NCI-H2107 treated with DMSO at 0.1 percent for 48 hours (cell line): ENCODE data around the gene CTTNBP2.
"Not testable (repeated sequence)": the region's sequence is repeated elsewhere in the genome, so short reads cannot be mapped to it uniquely, and the experiment has no call there.

Experiments
- DNase-seq: peaks from one replicate; lab custom pipeline; 2025; ENCODE audit not compliant: unreplicated experiment; lab: John Stamatoyannopoulos, UW

CTTNBP2 gene

DNA sequence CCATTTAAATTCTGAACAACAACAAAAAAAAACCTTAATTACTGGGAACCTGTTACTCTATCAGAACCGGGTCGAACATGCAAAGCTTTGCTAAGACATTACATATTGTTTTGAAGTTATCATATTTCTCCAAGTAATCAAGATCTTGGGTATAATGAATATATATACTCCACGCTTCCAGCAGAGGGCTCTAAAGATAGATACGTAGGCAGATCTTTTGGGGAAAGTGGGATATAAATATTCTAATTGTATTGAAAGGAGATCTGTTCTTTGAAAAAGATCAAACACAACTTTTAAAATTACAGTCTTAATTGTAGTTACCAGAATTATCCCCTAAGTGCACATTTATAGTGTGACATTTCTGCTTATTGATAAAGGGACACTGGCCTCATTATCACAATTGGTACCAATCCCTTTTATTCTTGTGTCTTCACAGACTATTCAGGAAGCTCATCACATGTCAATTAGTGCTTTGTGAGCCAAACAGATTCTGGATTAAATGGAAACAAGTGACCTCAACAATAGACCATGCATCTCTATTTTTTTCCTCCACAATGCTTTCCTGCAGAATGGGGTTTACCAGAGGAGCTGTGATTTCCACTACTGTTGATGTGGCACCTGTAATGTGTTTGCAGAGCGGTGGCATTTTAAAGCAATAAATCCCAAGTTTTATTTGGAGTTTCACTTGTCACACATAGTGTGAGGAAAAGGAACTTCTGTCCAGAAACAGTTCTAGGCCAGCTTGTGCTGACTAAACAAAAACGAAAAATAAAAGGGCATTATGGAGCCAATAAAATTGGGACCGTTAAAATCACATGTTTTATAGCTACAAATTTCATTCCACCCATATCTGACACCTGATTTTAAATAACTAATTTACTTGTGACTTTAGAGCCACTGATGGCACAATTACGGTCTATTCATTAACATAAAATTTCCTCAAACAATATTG, 122.4 kb downstream of the CTTNBP2 start:
- no peak for DNase-seq

DNA sequence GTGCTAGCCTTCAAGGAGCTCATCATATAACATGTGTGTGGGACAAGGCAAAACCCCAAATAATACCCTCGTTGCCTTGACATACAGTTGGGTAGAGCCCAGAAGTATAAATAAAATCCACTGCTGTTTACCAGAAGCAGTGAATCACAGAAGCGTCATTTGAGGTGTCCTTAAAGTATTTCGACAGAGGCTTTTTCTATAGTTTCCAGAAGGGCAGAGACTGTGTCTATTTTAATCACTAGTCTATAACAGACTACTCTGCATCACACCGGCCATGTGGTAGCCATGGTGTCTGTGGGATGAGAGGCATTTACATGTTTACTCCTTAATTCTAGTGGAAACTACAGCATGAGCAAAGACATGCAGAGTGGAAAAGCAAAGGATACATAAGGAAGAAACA, 131.3 kb downstream of the CTTNBP2 start:
- DNase-seq: no peak

DNA sequence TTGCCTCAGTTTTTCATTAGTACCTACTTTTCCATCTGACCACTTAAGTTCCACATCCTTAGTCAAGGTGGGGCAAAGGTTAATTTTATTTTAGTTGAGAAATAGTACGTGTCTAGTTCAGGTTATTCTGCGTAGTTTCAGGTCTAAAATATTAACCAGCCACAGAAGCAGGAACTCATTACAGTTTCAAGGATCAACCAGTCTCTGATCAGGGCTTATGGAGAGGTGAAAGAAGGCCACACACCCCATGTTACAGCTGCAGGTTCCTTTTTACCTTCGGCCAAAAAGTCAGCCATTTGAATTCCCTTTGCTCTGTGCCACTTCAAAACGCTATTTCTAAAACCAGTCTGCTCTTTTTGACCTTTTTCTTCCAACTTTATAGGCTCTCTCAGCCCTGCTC, 134.2 kb downstream of the CTTNBP2 start:
- no peak for DNase-seq

DNA sequence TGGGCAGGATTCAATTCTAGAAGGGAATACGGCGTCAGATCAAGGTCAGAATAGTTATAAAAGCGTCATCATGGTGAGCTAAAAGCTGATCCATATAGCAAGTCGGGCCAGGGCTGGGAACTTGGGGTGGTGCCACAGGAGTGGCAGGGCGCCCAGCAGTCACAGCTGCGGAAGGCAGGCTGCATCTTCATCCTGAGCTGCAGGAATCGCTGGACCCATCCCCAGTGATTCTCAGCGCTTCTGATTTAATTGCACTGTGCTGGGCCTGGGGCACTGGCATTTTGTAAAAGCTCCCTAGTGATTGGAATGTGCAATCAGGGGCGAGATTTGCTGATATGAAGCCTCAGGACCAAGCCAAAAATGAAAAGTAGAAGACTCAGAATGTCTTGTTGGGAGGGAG, 135.3 kb downstream of the CTTNBP2 start:
- no peak for DNase-seq

DNA sequence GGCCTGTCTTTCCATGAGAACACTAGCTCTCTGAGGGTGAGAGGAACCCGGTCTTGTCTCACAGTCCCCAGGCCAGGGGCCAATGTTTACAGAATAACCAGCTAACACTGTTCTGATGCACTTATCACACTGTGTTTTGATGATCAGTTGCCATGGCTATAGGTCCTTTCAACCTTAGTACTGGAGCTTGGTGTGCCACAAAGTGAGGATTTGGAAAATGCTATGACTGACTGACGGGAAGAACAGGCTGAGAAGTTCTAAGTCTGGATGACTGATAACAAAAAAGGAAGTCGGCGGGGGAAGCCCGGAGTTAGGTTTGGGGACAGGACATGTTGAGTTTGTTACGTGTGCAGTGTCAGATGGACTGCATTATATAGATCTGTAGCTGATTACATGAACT, 141.8 kb downstream of the CTTNBP2 start:
- no peak for DNase-seq

DNA sequence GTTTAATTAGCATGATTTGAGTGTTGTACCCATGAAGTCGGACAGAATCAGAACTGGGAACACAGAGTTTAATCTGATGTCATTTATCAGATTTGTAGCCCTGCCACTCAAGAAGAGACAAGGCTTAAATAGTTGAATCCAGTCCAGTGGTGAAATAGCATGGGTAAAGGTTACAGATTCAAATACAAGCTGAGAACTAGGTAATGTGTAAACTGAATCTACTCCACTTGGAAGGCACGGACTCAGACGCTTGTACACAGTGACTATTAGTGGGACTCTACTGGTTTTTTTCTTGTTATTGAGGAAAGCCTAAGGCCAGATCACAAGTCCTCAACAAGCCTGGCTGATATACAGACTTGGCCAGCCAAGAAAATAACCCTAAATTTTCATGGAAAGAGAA, 142.9 kb downstream of the CTTNBP2 start:
- DNase-seq: no peak

DNA sequence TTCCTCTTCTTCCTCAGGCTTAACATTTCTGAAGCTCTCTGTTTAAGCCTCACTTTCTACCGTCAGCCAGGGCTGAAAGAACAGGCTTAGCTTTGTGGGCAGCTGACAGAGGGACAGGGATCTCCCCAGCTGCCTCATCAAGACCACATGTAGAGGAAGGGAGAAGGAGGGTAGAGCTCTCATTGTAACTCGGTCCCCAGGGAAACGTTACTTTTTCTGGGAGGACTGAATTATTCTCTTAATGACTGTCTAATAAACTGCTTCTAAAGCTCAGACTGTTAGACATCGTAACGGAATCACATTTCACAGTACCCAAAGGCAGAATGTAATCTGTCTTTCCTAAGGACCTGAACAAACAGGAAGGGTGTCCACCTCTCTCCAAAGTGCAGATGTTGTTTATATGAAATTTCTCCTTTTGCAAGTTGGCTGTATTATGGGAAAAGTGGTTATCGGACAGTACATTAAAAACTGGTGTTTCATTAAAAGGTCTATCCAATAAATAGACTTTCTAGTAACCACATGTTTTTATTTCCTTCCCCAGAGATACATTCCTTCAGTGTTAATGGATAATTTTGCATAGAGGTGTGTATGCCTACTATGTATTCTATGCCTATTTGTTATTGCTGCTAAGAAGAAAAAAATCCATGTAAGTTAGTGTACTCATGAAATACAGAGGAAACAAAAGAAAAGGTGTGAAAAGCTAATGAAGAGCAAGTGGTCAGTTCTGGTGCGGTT, 144.2 kb downstream of the CTTNBP2 start:
- DNase-seq: no peak

DNA sequence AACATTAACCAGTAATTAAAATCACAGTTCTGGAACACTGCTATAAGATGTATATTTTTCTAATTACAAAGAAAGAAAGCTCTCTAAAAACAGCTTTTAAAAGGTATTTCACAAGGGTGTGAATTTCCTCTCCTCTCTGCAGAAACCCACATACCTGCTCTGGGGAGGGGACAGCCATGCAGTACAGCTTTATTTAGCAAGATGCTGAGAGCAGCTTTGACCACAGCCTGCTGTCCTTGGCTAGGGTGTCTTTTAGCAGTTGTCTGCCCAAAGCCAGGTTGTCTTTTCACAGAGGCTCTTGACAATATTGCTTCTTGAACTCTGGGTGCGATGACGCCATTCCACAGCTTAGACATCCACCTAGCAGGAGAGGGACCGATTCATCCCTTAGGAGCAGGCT, 148.3 kb downstream of the CTTNBP2 start:
- no peak for DNase-seq

DNA sequence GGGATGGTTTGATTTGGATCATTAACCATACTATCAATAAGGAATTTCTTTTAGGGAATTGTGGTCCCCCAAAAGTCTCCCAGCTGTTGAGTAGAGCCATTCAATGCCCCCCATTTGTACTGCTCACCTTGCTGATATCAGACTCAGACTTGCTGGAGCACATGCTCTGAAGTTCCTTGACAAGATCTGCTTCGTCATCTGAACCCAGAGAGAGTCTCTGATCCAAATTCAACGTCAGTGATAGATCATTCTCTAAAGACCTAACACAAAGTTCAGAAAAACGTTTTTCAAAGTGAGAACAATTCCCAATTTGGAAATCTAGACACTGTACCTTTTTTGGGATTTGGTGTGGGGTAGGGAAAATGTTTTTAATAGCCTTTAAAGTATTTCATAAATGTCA, 153.9 kb downstream of the CTTNBP2 start:
- no peak for DNase-seq

DNA sequence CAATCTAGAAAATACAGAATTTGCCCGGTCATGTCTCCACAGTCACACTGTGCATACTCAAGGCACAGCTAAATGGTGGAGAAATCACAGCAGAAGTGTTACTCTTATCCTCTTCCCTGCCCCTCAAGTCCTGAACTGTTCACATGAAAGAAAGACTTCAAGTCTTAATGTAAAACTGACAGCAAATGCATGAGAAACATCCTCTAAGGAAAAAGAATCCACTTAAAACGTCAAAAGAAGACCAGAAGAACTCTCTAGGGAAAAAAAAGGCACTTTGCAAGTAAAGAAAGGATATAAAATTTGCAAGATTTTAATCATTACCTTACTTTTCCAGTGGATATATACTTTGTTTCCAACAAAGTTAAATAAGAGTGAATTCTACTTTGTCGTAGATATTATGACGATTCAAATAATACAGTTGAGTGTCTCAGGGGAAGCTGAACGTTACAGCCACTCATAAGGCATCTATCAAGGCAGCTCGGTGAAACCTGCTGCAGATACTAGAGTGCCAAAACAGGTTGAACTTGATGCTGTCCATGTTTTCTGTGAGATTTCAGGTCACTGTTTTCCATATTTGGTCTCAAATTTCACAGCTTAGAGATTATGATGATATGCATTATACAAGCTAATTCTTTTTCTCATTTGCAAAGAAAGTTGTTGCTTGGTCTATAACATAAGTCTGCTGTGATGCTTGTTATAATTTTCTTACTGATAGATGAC, 155.0 kb downstream of the CTTNBP2 start:
- DNase-seq: no peak

DNA sequence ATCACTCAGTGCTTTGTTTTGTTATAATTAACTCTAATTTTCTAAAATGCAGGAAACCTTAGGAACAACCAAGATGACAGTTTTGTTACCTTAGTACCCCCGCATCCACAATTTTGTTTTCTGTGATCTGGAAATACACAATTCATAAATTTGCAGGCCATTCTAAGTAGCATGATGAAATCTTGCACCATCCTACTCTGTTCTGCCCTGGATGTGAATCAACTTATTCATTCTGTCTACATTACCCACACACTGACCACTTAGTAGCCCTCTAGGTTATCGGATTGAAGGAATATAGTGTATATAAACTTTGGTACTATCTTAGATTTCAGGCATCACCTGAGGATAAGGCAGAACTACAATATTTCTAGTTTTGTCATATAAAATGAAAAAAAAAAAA, 155.9 kb downstream of the CTTNBP2 start:
- no peak for DNase-seq

DNA sequence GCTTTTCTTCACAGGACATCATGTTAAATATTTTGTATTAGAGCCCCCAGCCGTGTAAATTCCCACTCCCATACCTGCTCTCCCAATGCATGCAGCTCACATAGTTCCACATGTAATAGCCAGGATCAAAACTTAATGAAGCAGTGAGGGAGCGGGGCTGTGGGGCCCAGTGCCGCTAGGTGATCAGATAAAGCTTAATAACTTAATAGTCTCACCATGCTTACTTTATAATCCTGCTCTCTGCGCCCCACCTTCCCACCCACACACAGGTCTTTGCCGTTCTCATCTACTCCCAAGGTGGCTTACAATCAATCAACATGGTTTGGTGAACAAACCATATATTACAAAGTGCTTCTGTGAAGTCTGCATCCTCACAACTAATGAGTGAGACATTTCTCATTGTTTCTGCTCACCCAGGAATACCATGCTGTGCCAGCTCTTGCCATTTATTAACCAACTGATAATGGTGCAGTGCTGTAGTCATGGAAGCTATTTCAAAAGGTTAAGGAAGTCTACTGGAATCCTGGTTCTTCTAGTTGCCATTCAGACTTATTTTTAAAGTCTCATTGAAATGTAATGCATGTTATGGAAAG, 156.4 kb downstream of the CTTNBP2 start:
- DNase-seq: no peak

DNA sequence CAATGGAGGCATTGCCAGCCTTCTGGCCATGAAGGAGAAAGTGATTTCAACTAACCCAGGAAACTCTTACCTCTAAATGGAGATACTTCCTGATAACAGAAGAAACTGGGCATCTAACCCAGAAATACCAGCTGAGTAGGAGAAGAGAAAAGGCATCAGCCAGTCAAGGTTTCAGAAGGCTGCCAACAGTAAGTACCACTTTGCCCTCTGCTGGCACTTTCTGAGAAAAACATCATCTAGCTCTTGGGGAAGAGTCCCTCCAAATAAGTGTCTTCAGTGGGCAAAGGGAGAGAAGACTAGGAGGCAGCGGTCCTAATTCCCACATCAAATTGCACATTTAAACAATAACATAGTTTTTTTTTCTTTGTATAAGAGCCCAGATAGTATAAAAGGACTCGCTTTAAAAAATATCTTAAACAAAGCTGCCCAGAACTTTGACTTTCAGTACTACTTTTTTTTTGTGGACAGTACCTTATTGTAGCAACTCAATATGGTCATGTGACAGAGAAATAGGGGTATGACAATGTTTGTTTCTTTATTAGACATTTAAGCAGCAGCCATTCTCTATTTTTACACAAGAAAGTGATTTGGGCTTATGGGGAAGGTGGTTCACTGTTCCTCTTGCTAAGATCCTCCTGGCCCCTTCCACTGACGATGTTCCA, 157.3 kb downstream of the CTTNBP2 start:
- DNase-seq: peak; percentile 27

DNA sequence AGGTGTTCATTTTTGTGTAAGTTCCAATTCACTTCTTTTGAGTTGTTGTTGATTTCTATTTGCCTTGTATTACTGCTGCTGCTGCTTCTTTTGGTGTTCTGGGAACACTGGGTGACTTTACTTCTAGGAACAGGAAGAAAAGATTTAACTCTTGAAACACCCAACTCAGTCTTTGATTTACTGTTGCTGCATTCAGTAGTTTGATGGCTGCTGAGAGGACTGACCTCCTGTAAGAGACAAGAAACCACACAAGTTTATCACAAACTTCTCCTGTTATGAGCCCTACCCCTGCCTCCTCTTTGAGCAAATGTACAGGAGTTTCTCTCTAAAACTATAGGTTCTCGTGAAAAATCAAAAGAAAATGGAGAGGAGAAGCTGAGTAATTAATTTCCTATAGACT, 161.7 kb downstream of the CTTNBP2 start:
- no peak for DNase-seq

DNA sequence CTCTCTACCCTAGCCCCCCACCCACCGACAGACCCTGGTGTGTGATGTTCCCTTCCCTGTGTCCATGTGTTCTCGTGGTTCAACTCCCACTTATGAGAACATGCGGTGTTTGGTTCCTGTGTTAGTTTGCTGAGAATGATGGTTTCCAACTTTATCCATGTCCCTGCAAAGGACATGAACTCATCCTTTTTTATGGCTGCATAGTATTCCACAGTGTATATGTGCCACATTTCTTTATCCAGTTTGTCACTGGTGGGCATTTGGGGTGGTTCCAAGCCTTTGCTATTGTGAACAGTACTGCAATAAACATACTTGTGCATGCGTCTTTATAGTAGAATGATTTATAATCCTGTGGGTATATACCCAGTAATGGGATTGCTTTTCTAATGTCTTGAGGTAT, 165.1 kb downstream of the CTTNBP2 start:
- not testable (repeated sequence) for DNase-seq

DNA sequence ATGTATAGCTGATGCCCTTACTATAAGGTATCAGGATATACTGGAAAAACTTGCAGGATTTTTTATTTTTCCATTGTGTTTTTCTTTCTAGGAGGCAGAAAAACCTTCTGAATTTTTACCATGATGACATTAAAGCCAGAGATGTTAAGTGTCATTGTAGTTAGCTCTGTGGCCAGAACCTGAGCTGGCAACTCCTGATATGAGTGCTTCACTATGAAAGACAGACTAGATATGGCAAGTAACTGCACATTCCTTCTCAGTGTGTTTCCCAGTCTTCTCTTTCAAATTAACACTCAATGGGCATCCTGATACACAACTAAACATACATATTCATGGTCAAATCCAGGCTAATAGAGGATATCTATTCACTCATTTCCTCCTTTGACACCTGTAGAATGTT, 166.2 kb downstream of the CTTNBP2 start:
- DNase-seq: no peak

DNA sequence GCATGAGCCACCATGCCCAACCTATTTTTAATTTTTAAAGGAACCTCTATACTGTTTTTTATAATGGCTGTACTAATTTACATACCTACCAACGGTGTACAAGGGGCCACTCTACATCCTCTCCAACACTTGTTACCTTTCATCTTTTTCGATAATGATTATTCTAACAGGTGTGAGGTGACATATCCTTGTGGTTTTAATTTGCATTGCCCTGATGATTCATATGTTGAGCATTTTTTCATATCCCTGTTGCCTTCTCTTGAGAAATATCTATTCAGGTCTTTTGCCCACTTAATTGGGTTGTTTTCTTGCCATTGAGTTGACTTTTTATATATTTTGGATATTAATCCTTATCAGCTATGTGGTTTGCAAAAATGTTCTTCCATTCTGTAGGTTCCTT, 167.0 kb downstream of the CTTNBP2 start:
- no peak for DNase-seq

DNA sequence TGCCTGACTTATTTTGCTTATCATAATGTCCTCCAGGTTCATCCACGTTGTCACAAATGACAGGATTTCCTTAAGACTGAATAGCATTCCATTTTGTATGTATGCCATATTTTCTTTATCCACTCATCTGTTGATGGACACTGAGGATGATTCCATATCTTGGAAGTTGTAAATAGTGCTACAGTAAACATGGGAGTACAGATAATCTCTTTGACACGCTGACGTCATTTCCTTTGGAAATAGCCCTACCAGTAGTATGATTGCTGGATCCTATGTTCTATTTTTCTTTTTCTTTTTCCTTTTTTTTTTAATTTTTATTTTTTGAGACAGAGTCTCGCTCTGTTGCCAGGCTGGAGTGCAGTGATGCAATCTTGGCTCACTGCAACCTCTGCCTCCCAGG, 167.6 kb downstream of the CTTNBP2 start:
- DNase-seq: no peak

DNA sequence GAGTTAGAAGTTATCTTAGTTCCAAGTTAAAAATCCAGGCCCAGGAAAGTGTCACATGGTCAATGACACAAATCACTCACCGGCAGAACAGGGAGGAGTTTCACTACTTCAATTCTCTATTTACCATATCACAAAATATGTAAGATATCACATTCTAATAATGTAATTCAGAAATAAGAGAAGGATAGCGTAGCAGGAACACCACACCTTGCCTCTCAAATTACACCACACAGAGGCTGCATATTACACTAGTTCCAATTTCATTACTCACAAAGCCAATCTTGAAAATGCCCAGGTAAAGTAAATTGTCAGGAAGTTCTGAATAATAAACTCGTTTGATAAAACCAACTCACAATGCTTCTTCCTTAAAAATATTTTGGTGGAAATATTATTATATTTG, 169.2 kb downstream of the CTTNBP2 start:
- no peak for DNase-seq

DNA sequence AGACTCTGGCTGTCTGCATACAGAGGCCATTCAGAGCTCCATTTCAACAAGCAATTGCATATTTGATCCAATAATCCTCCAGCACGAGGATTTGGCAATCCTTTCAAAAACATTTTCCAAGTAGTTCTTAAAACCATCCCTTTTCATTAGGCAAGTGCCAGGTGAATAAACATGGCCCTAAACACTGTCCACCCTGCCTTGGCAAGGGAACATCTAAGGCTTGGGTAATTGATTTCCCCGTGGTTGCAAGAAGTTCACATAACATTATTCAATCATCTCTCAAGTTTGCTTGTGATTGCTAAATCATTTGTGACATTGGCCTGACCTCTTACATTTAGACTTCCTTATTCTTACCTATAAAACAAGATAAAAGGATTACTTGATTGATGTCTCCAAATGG, 175.2 kb downstream of the CTTNBP2 start:
- no peak for DNase-seq

DNA sequence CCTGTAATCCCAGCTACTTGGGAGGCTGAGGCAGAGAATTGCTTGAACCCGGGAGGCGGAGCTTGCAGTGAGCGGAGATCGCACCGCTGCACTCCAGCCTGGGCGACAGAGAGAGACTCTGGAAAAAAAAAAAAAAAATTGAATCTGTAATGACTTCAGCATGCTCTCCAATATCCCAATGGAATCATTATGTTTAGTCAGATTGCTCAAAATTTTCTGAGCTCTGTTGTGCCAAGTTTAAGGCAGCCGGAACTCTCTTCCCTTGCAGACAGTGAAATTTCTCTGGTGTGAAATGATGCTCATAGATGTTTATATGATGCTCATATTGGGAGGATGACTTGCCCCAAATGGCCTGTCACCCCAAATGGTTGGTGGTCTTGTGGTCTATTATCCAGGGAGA, 180.9 kb downstream of the CTTNBP2 start:
- DNase-seq: no peak
